D721Med (cell line): ENCODE data around the gene TTLL5.

Experiments used
- DNase-seq: peaks from one replicate; pipeline ENCODE4 v3.0.0; 2011; ENCODE audit warnings: low spot score; ENCODE audit not compliant: insufficient read length
- FAIRE-seq: peaks from 2 replicates; lab custom pipeline; 2011; peaks lifted over from hg19 to GRCh38; lab: Jason Lieb, UNC
- CTCF ChIP-seq: IDR thresholded peaks from 2 replicates; pipeline ENCODE4 v1.5.1; 2012; ENCODE audit warnings: mild to moderate bottlenecking, control low read depth; ENCODE audit not compliant: insufficient read depth; ENCODE audit errors: missing control alignments

TTLL5 gene

DNA sequence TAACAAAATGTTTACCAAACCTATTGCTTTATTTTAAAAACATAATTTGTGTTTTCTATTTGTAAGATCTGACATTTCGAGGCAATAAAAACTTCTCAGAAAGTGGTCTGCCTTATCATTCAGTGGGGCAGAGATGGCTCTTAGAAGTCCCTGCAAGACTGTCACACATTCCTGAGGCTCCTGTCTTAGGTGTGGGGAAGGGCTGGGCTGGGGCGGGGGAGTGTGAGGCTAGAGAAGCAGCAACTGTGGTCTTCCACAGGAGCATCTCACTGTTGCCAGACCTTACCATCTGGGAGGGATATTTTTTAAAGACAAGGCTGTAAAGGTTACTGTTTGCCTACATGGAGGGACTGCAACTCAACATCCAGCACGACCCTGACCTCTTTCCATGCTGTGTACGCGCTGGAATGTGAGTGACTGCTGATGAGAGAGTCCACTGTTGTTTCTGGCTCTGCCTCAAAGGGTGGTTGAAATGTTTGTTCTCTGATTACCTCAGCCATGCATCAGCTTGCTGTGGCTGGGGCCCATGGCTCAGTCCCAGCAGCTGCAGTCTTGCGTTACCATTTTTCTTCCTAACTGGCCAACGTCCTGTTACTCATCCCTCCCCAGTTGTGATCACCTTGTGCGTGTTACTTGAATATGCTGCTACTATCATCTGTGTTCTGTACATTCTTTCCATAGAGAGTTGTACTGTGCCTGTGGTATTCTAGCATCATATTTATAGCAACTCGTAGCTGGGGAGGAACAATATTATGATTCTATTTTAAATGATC, 12.8 kb upstream of the TTLL5 start:
- DNase-seq, result no peak
- no peak for TF ChIP-seq CTCF
- FAIRE-seq, result no peak

- FAIRE-seq (no peak), DNase-seq (no peak)
- TF ChIP-seq CTCF, result no peak
Measured at GRCh38 chr14:75649337-75649736, 11.7 kb upstream of the TTLL5 start.

DNA sequence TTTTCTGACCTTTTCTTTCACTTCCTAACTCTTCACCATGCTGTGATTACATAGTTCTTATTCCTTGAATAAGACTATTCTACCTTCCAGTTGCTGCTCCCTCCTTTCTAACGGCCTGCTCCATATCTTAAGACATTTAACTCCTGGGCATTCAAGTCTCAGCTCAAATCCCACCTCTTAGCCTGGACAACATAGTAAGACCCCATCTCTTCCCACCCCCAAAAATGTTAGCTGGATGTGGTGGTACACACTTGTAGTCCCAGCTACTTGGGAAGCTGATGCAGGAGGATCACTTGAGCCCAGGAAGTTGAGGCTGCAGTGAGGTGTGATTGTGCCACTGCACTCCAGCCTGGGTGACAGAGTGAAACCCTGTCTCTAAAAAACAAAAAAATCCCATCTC, 11.3 kb upstream of the TTLL5 start:
- TF ChIP-seq CTCF, result no peak
- FAIRE-seq (no peak), DNase-seq (no peak)

DNA sequence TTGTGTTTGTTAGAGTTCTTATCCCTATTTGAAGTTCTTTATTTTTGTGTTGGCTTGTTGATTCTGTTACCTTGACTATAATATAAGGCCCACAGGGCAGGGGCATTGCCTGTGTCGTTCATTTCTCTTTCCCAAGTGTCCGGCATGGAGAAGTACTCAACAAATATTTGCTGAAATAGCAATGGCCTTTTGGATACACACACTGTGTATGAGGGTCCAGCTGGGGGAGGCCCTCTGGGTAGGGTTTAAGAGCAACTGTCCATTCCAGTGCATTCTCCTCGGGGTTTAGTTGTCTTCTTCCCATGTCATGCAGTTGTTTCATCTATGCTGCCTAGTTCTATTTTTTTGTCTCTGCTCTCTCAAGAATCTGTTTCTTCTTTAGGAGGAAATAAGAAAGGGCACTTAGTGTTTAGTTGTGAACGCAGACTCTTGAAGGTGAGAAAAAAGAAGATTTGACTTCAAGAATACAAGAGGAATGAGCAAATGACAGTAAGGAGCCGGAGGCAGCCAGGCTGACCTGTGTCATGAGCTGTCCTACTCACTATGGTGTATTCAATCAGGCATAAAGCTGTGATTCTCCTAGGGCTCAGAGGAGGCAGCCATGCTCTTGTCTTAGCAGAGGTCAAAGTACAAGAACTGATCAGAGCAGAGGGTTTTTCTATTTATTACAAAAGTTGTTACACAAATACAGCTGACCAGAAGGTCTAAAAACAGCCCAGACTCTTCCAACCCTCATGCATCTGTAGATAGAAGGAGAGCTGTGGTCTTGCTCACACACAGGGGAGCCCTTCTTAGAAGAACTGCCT, 10.6 kb upstream of the TTLL5 start:
- TF ChIP-seq CTCF, result no peak
- FAIRE-seq (no peak), DNase-seq (no peak)

DNA sequence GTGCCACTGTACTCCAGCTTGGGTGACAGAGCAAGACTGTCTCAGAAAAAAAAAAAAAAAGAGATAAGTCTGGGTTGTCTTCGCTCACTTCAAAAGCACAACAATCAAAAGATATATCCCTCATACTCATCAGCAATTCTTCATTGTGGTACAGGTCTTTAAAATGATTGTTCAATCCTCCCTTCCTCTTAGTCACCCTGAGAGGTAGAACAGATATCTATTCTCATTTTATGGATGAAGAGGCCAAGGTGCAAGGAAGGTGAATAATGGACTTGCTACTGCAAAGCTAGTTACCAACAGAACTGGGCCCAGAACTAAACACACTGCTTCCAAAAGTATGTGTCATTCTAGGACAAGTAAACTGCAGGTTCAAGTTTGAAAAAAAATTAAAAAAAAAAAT, 7.5 kb upstream of the TTLL5 start:
- FAIRE-seq, result no peak
- no peak for TF ChIP-seq CTCF
- DNase-seq, result no peak

GRCh38 chr14:75654127-75654732, 6.8 kb upstream of the TTLL5 start:
- peak; percentile 91 for TF ChIP-seq CTCF
- DNase-seq (peak; percentile 68), FAIRE-seq (peak; percentile 56)

DNA sequence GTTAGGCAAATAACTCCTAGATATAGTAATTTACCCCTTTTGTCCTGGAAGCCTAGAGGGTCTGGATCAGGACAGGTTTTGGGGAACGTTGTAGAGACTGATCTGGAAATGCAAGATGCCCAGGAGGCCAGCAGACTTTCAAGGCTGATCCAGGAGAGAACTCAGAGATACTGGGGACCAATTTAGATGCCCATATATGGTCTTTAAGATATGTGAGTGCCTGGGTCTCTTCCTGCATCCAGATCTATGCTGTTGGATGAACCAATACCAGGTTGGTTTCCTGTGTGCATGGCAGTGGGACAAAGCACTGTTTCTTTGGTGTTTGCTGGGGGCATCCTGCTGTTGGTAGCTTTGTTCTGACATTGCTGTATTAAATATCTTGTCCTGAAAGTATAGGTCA, 5.8 kb upstream of the TTLL5 start:
- FAIRE-seq, result no peak
- TF ChIP-seq CTCF, result no peak
- DNase-seq, result no peak
